ENCODE results near the gene MAGI2.
"Not testable (repeated sequence)": the region's sequence is repeated elsewhere in the genome, so short reads cannot be mapped to it uniquely, and the experiment has no call there.

Gene MAGI2

GRCh38 chr7:78333530-78334425 is 1119.7 kb downstream of the MAGI2 start:
- H3K4me3 ChIP-seq (ENCODE audit: low read depth, low read length): no peak overlapping the region
- DNase-seq (ENCODE audit: low read depth): no peak

- no peak for DNase-seq (ENCODE audit: low read depth)
- no peak overlapping the region for H3K4me3 ChIP-seq (ENCODE audit: low read depth, low read length)
Observed at GRCh38 chr7:78329001-78329655, 1124.3 kb downstream of the MAGI2 start.

GRCh38 chr7:78327718-78328117 is 1125.7 kb downstream of the MAGI2 start:
- H3K4me3 ChIP-seq (ENCODE audit: low read depth, low read length): no peak overlapping the region
- no peak for DNase-seq (ENCODE audit: low read depth)

- H3K4me3 ChIP-seq (ENCODE audit: low read depth, low read length): no peak overlapping the region
- no peak for DNase-seq (ENCODE audit: low read depth)
Observed at GRCh38 chr7:78326876-78327275, 1126.6 kb downstream of the MAGI2 start.

- no peak overlapping the region for H3K4me3 ChIP-seq (ENCODE audit: low read depth, low read length)
- no peak for DNase-seq (ENCODE audit: low read depth)
Observed at GRCh38 chr7:78326189-78326588, 1127.3 kb downstream of the MAGI2 start.

- no peak overlapping the region for H3K4me3 ChIP-seq (ENCODE audit: low read depth, low read length)
- DNase-seq (ENCODE audit: low read depth): no peak
Observed at GRCh38 chr7:78323118-78323517, 1130.3 kb downstream of the MAGI2 start.

GRCh38 chr7:78322231-78322630 is 1131.2 kb downstream of the MAGI2 start:
- DNase-seq (ENCODE audit: low read depth); H3K4me3 ChIP-seq (ENCODE audit: low read depth, low read length): not testable (repeated sequence)

GRCh38 chr7:78317371-78317770 is 1136.1 kb downstream of the MAGI2 start:
- H3K4me3 ChIP-seq (ENCODE audit: low read depth, low read length): no peak overlapping the region
- no peak for DNase-seq (ENCODE audit: low read depth)

- H3K4me3 ChIP-seq (ENCODE audit: low read depth, low read length): no peak overlapping the region
- no peak for DNase-seq (ENCODE audit: low read depth)
Observed at GRCh38 chr7:78316110-78316509, 1137.4 kb downstream of the MAGI2 start.

- no peak overlapping the region for H3K4me3 ChIP-seq (ENCODE audit: low read depth, low read length)
- no peak for DNase-seq (ENCODE audit: low read depth)
Observed at GRCh38 chr7:78315119-78315518, 1138.3 kb downstream of the MAGI2 start.

GRCh38 chr7:78311181-78311580 is 1142.3 kb downstream of the MAGI2 start:
- DNase-seq (ENCODE audit: low read depth): no peak

GRCh38 chr7:78307892-78308291 is 1145.6 kb downstream of the MAGI2 start:
- H3K4me3 ChIP-seq (ENCODE audit: low read depth, low read length): no peak overlapping the region
- DNase-seq (ENCODE audit: low read depth): no peak

More at GRCh38 chr7:78311181-78311580, 1142.3 kb downstream of the MAGI2 start:
- no peak overlapping the region for H3K4me3 ChIP-seq (ENCODE audit: low read depth, low read length)

GRCh38 chr7:78306634-78307033 is 1146.8 kb downstream of the MAGI2 start:
- no peak for DNase-seq (ENCODE audit: low read depth)
- no peak overlapping the region for H3K4me3 ChIP-seq (ENCODE audit: low read depth, low read length)

GRCh38 chr7:78301407-78301806 is 1152.1 kb downstream of the MAGI2 start:
- no peak overlapping the region for H3K4me3 ChIP-seq (ENCODE audit: low read depth, low read length)
- no peak for DNase-seq (ENCODE audit: low read depth)

GRCh38 chr7:78299088-78299487 is 1154.4 kb downstream of the MAGI2 start:
- no peak overlapping the region for H3K4me3 ChIP-seq (ENCODE audit: low read depth, low read length)

GRCh38 chr7:78296644-78297371 is 1156.7 kb downstream of the MAGI2 start:
- no peak for DNase-seq (ENCODE audit: low read depth)
- H3K4me3 ChIP-seq (ENCODE audit: low read depth, low read length): no peak overlapping the region

More at GRCh38 chr7:78299088-78299487, 1154.4 kb downstream of the MAGI2 start:
- DNase-seq (ENCODE audit: low read depth): no peak

- H3K4me3 ChIP-seq (ENCODE audit: low read depth, low read length): no peak overlapping the region
- no peak for DNase-seq (ENCODE audit: low read depth)
Observed at GRCh38 chr7:78296046-78296597, 1157.3 kb downstream of the MAGI2 start.

GRCh38 chr7:78289471-78289870 is 1164.0 kb downstream of the MAGI2 start:
- not testable (repeated sequence) for DNase-seq (ENCODE audit: low read depth); H3K4me3 ChIP-seq (ENCODE audit: low read depth, low read length)

GRCh38 chr7:78284945-78285344 is 1168.5 kb downstream of the MAGI2 start:
- H3K4me3 ChIP-seq (ENCODE audit: low read depth, low read length): no peak overlapping the region
- no peak for DNase-seq (ENCODE audit: low read depth)

GRCh38 chr7:78280276-78280675 is 1173.2 kb downstream of the MAGI2 start:
- DNase-seq (ENCODE audit: low read depth): no peak
- H3K4me3 ChIP-seq (ENCODE audit: low read depth, low read length): no peak overlapping the region
